B cell (primary cell): Measurements from ENCODE around the gene MPP4. TPM values are rescaled to one million over a fixed set of nuclear protein-coding genes. Genes with fewer than 3 reads are reported as not detected.

Source experiments
- ATAC-seq: fragments of 200-7000 bp; cut with Tn5 transposase; one replicate; pipeline ENCODE4 v1.10.0; 2021; ENCODE audit warnings: low read depth, mild to moderate bottlenecking, moderate number of reproducible peaks, moderate library complexity
- CTCF ChIA-PET: fragments of 350-600 bp; sonication (Branson Sonifier 250); formaldehyde crosslinking; loops from one replicate; lab custom pipeline; 2021; ENCODE audit warnings: antibody characterized with exemption, inconsistent platforms; lab: Charles Lee
- POLR2A ChIA-PET: fragments of 350-600 bp; sonication (Branson Sonifier 250); formaldehyde crosslinking; loops from one replicate; lab custom pipeline; 2021; ENCODE audit warnings: antibody characterized with exemption; lab: Charles Lee
- DNase-seq: peaks from one replicate; pipeline ENCODE4 v3.0.0; 2013
- H2AFZ ChIP-seq: 2 replicates; pipeline ENCODE4 v1.6.1; 2012; ENCODE audit warnings: mild to moderate bottlenecking, low read depth, low read length; ENCODE audit not compliant: insufficient read depth, poor library complexity, severe bottlenecking
- H3K27ac ChIP-seq, 2 donors: 1 replicate in 1 of 2; 2 replicates in 1 of 2; pipeline ENCODE4 v1.5.1; 2012 to 2013; ENCODE audit warnings: low read length in 2 of 2, mild to moderate bottlenecking in 2 of 2, moderate library complexity in 1 of 2
- H3K27me3 ChIP-seq, 4 experiments: fragments of 200-600 bp in 1 of 4; sonication (generic) in 1 of 4; replicated peaks in 1 of 4; 1 replicate in 2 of 4; 2 replicates in 2 of 4; pipeline versions ENCODE4 v1.6.1 to v1.7.0; 2013 to 2016; ENCODE audit warnings: low read length in 3 of 4, mild to moderate bottlenecking in 2 of 4, mixed read lengths in 1 of 4, moderate library complexity in 1 of 4; ENCODE audit not compliant: insufficient read depth in 4 of 4, control insufficient read depth in 3 of 4; ENCODE audit errors: control extremely low read depth in 1 of 4
- H3K36me3 ChIP-seq, 2 experiments: replicated peaks in 1 of 2; 1 replicate in 1 of 2; 2 replicates in 1 of 2; pipeline versions ENCODE4 v1.6.1 to v1.7.1; 2013; ENCODE audit warnings: low read length in 1 of 2; ENCODE audit not compliant: insufficient read depth in 2 of 2, control insufficient read depth in 1 of 2; ENCODE audit errors: control extremely low read depth in 1 of 2, extremely low read depth in 1 of 2
- H3K4me1 ChIP-seq, 2 donors: fragments of 200-600 bp in 1 of 2; sonication (generic) in 1 of 2; 1 replicate in 1 of 2; 2 replicates in 1 of 2; pipeline versions ENCODE4 v1.5.1 to v1.6.1; 2013 to 2017; ENCODE audit warnings: low read length in 2 of 2; ENCODE audit not compliant: control insufficient read depth in 2 of 2, insufficient read depth in 2 of 2
- H3K4me2 ChIP-seq: replicated peaks from 2 replicates; pipeline ENCODE3; 2012; ENCODE audit warnings: mild to moderate bottlenecking, low read depth, low read length; ENCODE audit not compliant: poor library complexity, severe bottlenecking
- H3K4me3 ChIP-seq, 5 experiments: fragments of 200-600 bp in 1 of 5; sonication (generic) in 1 of 5; 1 replicate in 3 of 5; 2 replicates in 2 of 5; pipeline versions ENCODE4 v1.5.1 to v1.7.0; 2011 to 2016; ENCODE audit warnings: low read length in 4 of 5, mild to moderate bottlenecking in 4 of 5, low read depth in 2 of 5, control low read depth in 1 of 5, moderate library complexity in 1 of 5; ENCODE audit not compliant: insufficient read depth in 1 of 5; ENCODE audit errors: control extremely low read depth in 1 of 5, extremely low read depth in 1 of 5
- H3K79me2 ChIP-seq: fragments of 200-600 bp; sonication (generic); one replicate; pipeline ENCODE4 v1.6.0; 2016; ENCODE audit warnings: low read length; ENCODE audit not compliant: control insufficient read depth, insufficient read depth
- H3K9ac ChIP-seq: fragments of 200-600 bp; sonication (generic); 2 replicates; pipeline ENCODE4 v1.6.1; 2017; ENCODE audit warnings: mild to moderate bottlenecking, low read length, moderate library complexity
- H3K9me3 ChIP-seq, 3 donors: one replicate each; pipeline versions ENCODE4 v1.6.1 to v1.7.1; 2013; ENCODE audit warnings: low read length in 2 of 3; ENCODE audit not compliant: control insufficient read depth in 2 of 3, insufficient read depth in 1 of 3; ENCODE audit errors: control extremely low read depth in 1 of 3
- H4K20me1 ChIP-seq: 2 replicates; pipeline ENCODE4 v1.6.0; 2012; ENCODE audit warnings: mild to moderate bottlenecking, low read length; ENCODE audit not compliant: insufficient read depth, control insufficient read depth, poor library complexity, severe bottlenecking
- H3K27ac Mint-ChIP-seq: one replicate; pipeline ENCODE4 v1.8.0; 2021; ENCODE audit warnings: mixed read lengths
- H3K27me3 Mint-ChIP-seq: one replicate; pipeline ENCODE4 v1.8.0; 2021; ENCODE audit warnings: mixed read lengths
- H3K4me1 Mint-ChIP-seq: one replicate; pipeline ENCODE4 v1.8.0; 2021; ENCODE audit warnings: mixed read lengths
- H3K4me3 Mint-ChIP-seq: one replicate; pipeline ENCODE4 v1.8.0; 2021; ENCODE audit warnings: mixed read lengths
- H3K9me3 Mint-ChIP-seq: one replicate; pipeline ENCODE4 v1.8.0; 2022; ENCODE audit warnings: mixed read lengths; ENCODE audit not compliant: insufficient read depth
- CTCF ChIP-seq: fragments of 200-600 bp; IDR thresholded peaks from one replicate; pipeline ENCODE4 v1.8.0; 2022; ENCODE audit warnings: antibody characterized with exemption, mild to moderate bottlenecking
- EZH2 ChIP-seq: IDR thresholded peaks from 2 replicates; pipeline ENCODE4 v1.6.1; 2012; ENCODE audit warnings: borderline replicate concordance, low read depth, mild to moderate bottlenecking, moderate library complexity, low read length; ENCODE audit not compliant: insufficient read depth, poor library complexity, severe bottlenecking
- WGBS: methylation state at CpG from one replicate; pipeline ENCODE4 v1.1.5; 2013; ENCODE audit warnings: missing lambda C conversion rate; ENCODE audit not compliant: insufficient coverage; 5-methylcytosine and 5-hydroxymethylcytosine counted together
- intact Hi-C: fragments of 100-400 bp; cut with micrococcal nuclease; formaldehyde crosslinking; loops from one replicate; pipeline ENCODE4 v1.10.0; 2022
- polyA plus RNA-seq: library from polyadenylated mRNA; depleted of rRNA; stranded (reverse); fragments of >200 nt; gene quantifications from 2 replicates; pipeline ENCODE4 v1.2.3, GENCODE V29; 2012
- total RNA-seq, 2 donors: library from RNA; stranded (reverse); fragments of 120-200 nt in 1 of 2; gene quantifications; 1 replicate in 1 of 2; 2 replicates in 1 of 2; pipeline versions ENCODE4 v1.2.3 to v1.2.4, GENCODE V29; 2013 to 2022

MPP4 gene
- total and polyA plus RNA-seq, 2 donors (not counting 1 experiment from before 2014, with no cell fraction given) = not detected

GRCh38 chr2:201647431-201647830 is 51.0 kb downstream of the MPP4 start:
- no peak overlapping the region for H3K9ac ChIP-seq
- H3K9me3 Mint-ChIP-seq = no peaks in the 10 kb centered on the region
- H3K4me3 Mint-ChIP-seq = no peak overlapping the region
- peaks cover 4% of the 10 kb centered on the region for H3K4me1 Mint-ChIP-seq
- peaks cover 9% of the 10 kb centered on the region for H3K27me3 Mint-ChIP-seq
- WGBS = 100% methylated on average over 1 of the region's 5 CpGs
- no peak overlapping the region for H2AFZ ChIP-seq
- H4K20me1 ChIP-seq = no peaks in the 10 kb centered on the region
- POLR2A ChIA-PET = no interaction called here
- ATAC-seq (no peak), DNase-seq (no peak)
- H3K9me3 ChIP-seq = no peaks in the 10 kb centered on the region
- no peak overlapping the region for H3K27ac Mint-ChIP-seq
- CTCF ChIA-PET = no interaction called here
- H3K79me2 ChIP-seq = no peaks in the 10 kb centered on the region
- H3K27me3 ChIP-seq = peaks cover 0 to 6% (median 0%) of the 10 kb centered on the region in 4 experiments
- peaks cover 5 to 6% of the 10 kb centered on the region in 2 donors for H3K4me1 ChIP-seq
- no peaks in the 10 kb centered on the region for H3K36me3 ChIP-seq
- no peak overlapping the region for H3K4me2 ChIP-seq
- H3K27ac ChIP-seq = no peak overlapping the region
- no peak for TF ChIP-seq CTCF
- TF ChIP-seq EZH2 = no peak
- no peak overlapping the region for H3K4me3 ChIP-seq
- intact Hi-C loops = no loop called here

- H3K27me3 ChIP-seq = peaks cover 0 to 2% (median 0%) of the 10 kb centered on the region in 4 experiments
- intact Hi-C loops = loop anchor here (5.0 kb wide), 3 partner anchors 382 to 1368 kb away; partner anchors contain the start of genes BMPR2, CASP8 and NBEAL1
- TF ChIP-seq CTCF = no peak
- no peak for TF ChIP-seq EZH2
- peaks cover 10 to 14% of the 10 kb centered on the region in 2 donors for H3K4me1 ChIP-seq
- no peaks in the 10 kb centered on the region for H3K9me3 Mint-ChIP-seq
- ChIA-PET CTCF (interaction anchor here (2.5 kb wide), 1 partner anchor 137 kb away, joined by 8 read pairs; the partner anchor contains the start of gene ALS2), POLR2A (no interaction called here)
- no peaks in the 10 kb centered on the region for H3K9me3 ChIP-seq
- DNase-seq = no peak
- no peak overlapping the region for H3K27ac ChIP-seq
- peak overlapping the region in 1 of 5 experiments; percentile 95 for H3K4me3 ChIP-seq
- no peak overlapping the region for H3K27ac Mint-ChIP-seq
- peak overlapping the region; percentile 40 for H3K4me3 Mint-ChIP-seq
- H3K36me3 ChIP-seq = no peaks in the 10 kb centered on the region
- ATAC-seq = no peak
- no peaks in the 10 kb centered on the region for H4K20me1 ChIP-seq
- no peaks in the 10 kb centered on the region for H3K79me2 ChIP-seq
- H3K9ac ChIP-seq = no peak overlapping the region
- 97% methylated on average over 7 of the region's 8 CpGs for WGBS
- peak overlapping the region; percentile 97 for H3K4me2 ChIP-seq
- peaks cover 7% of the 10 kb centered on the region for H3K27me3 Mint-ChIP-seq
- H3K4me1 Mint-ChIP-seq = peaks cover 12% of the 10 kb centered on the region
- peak overlapping the region; percentile 97 for H2AFZ ChIP-seq
Observed at GRCh38 chr2:201644001-201644400, 54.4 kb downstream of the MPP4 start.
